HL-60 (cell line): ENCODE results near the gene PKDCC.

ENCODE experiments used
- DNase-seq, 2 experiments: peaks; one replicate each; pipeline ENCODE4 v3.0.0-alpha.2; 2010 to 2020; ENCODE audit warnings: low read depth in 1 of 2, low spot score in 1 of 2
- H3K27ac ChIP-seq: fragments of 250-450 bp; sonication (Bioruptor Pico); replicated peaks from 2 replicates; pipeline ENCODE4 v1.5.1; 2020; ENCODE audit warnings: mild to moderate bottlenecking, moderate library complexity
- H3K27me3 ChIP-seq: fragments of 250-450 bp; sonication (Bioruptor Pico); 2 replicates; pipeline ENCODE4 v1.5.1; 2021; ENCODE audit warnings: mild to moderate bottlenecking, moderate library complexity; ENCODE audit not compliant: insufficient read depth, poor library complexity, severe bottlenecking
- H3K4me3 ChIP-seq: replicated peaks from 2 replicates; pipeline ENCODE4 v1.5.1; 2011; ENCODE audit warnings: mild to moderate bottlenecking, control low read depth, low read length; ENCODE audit not compliant: insufficient read depth
- GABPA ChIP-seq: IDR thresholded peaks from 2 replicates; pipeline ENCODE4 v1.6.1; 2012; ENCODE audit warnings: low read depth
- POLR2AphosphoS5 ChIP-seq: IDR thresholded peaks from 2 replicates; pipeline ENCODE4 v1.6.1; 2012; ENCODE audit warnings: low read depth
- REST ChIP-seq: IDR thresholded peaks from 2 replicates; pipeline ENCODE4 v1.6.1; 2012; ENCODE audit warnings: low read depth; ENCODE audit not compliant: insufficient replicate concordance
- SPI1 ChIP-seq: IDR thresholded peaks from 2 replicates; pipeline ENCODE4 v1.6.1; 2012; ENCODE audit warnings: low read depth, mild to moderate bottlenecking, borderline replicate concordance
- TF ChIP-seq, protein P1 (sequence below): IDR thresholded peaks from one replicate; pipeline ENCODE4 v1.5.1; 2011; ENCODE audit warnings: low read length, control low read depth, inconsistent platforms; ENCODE audit not compliant: insufficient read depth

Gene PKDCC

DNA sequence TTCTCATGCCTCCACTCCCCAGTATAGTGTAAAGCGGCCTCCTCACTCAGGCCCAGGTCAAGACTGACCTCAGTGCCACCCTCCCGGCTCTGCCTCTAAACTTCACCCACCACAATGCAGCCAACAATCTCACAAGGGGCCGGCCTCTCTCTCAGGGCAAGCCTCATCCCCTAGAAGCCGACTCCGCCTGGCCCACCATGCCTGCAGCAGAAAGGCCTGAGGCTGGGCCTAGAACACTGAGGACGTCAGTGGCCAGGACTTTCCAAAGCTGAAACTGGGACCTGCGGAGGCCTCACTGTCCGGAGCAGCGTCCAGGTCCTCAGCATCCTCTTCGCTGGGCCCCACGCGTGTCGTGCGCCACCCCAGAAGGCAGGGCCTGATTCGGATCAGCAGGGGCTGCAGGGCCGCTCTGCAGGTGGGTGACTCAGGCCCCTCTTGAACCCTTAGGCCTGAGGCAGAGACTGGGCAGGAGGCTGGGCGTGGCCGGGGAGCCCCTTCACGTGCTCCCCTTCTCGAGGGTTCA, 52.9 kb downstream of the PKDCC start:
- DNase-seq = no peak
- TF ChIP-seq REST (no peak), POLR2AphosphoS5 (no peak), GABPA (no peak), SPI1 (no peak)
- TF ChIP-seq, protein P1, sequence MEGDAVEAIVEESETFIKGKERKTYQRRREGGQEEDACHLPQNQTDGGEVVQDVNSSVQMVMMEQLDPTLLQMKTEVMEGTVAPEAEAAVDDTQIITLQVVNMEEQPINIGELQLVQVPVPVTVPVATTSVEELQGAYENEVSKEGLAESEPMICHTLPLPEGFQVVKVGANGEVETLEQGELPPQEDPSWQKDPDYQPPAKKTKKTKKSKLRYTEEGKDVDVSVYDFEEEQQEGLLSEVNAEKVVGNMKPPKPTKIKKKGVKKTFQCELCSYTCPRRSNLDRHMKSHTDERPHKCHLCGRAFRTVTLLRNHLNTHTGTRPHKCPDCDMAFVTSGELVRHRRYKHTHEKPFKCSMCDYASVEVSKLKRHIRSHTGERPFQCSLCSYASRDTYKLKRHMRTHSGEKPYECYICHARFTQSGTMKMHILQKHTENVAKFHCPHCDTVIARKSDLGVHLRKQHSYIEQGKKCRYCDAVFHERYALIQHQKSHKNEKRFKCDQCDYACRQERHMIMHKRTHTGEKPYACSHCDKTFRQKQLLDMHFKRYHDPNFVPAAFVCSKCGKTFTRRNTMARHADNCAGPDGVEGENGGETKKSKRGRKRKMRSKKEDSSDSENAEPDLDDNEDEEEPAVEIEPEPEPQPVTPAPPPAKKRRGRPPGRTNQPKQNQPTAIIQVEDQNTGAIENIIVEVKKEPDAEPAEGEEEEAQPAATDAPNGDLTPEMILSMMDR = no peak
- H3K27me3 ChIP-seq = peaks cover 8% of the 10 kb centered on the region
- H3K27ac ChIP-seq = no peak overlapping the region
- H3K4me3 ChIP-seq = no peak overlapping the region

GRCh38 chr2:42101206-42102023, 53.6 kb downstream of the PKDCC start:
- H3K27me3 ChIP-seq = peaks cover 8% of the 10 kb centered on the region
- no peak for DNase-seq
- no peak for TF ChIP-seq REST
- TF ChIP-seq SPI1 = no peak
- TF ChIP-seq, protein P1 = no peak
- H3K4me3 ChIP-seq = 0 out of 2 replicates have a peak overlapping the region, but pooled peaks have one; percentile 5
- H3K27ac ChIP-seq = no peak overlapping the region

DNA sequence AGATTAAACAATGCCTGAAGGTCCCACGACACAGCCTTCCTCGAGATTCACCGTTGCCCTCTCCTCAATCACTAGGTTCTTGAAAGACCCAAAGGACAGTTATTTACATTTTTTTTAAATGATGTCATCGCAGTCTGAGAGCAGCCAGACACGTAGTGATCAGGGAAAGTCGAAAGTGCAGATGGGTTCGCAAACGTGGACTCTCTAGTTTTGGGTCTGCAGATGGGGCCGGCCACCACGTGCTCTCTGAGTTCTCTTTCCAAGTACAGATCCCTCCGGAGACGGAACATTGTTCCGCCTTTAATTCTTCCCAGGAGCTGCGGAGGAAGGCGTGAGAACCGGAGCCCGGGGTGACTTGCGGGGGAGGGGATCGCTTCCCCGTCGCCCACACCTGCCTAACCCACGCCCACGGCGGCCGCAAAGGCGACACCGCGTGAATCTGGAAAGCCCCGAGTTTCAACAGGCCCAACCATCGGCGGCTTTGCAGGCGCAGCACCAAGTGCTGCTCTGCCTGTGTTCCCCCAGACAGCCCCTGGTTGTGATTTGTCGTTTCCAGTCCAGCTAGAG, 54.3 kb downstream of the PKDCC start:
- TF ChIP-seq GABPA (no peak), REST (no peak), SPI1 (no peak), POLR2AphosphoS5 (no peak)
- TF ChIP-seq, protein P1 = no peak
- Histone ChIP-seq H3K27me3 (peaks cover 8% of the 10 kb centered on the region), H3K4me3 (no peak overlapping the region), H3K27ac (no peak overlapping the region)
- peak; percentile 32 to 56 for DNase-seq
